ENCODE data around the gene PRDX5. TPM values are rescaled to one million over a fixed set of nuclear protein-coding genes. Genes with fewer than 3 reads are reported as not detected.

The PRDX5 gene
- total and polyA plus RNA-seq, 9 of the 15 experiments (the other 6 are each of a cell fraction or from before 2014, with no cell fraction given) = 40.8 to 327 (median 204) TPM

DNA sequence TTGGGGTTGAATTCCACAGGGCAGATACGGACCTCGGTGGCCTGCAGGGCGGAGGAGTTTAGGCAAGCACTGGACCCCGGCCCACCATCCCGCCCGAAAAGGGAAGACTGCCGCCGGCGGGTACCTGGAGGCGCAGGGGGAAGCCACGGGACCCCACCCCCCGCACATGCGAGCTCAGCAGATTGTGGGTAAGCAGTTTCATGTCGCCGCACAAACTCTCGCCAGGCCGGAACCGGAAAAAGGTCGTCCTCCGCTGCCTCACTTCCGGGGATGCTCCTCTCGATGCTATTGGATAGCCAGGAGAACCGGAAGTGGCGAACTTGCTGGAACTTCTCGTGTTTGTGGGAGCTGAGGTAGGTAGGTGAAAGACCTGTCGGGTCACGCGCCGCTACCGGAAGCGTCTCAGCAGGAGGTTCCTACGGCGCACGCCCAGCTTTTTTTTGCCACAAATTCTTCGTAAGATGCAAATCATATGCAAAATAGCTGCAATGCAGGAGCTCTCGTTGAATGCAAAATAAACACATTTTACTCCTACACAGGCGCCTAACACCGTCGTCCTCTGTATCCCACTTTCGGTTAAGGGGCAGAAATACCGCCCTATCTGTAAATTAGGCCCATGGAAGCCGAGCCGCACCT lies 478 bp upstream of the PRDX5 start, which contains the start of gene TRMT112 (continued):
- peak; percentile 90 for TF ChIP-seq BHLHE40 (IDR thresholded peaks at IDR 0.05; ENCODE audit: low read length)
- TF ChIP-seq NKRF (IDR thresholded peaks at IDR 0.05; ENCODE audit: borderline replicate concordance) = peak; percentile 89; the same call in 1 of the 2 replicates
- TF ChIP-seq USF2 (CRISPR knock-in tag; IDR thresholded peaks at IDR 0.05) = peak; percentile 81
- peak; percentile 70; the same call in 1 of the 2 replicates for TF ChIP-seq GTF2E2 (tag; IDR thresholded peaks at IDR 0.05)
- TF ChIP-seq CXXC5 (CRISPR knock-in tag; IDR thresholded peaks at IDR 0.05) = peak; percentile 60
- TF ChIP-seq, protein P1, sequence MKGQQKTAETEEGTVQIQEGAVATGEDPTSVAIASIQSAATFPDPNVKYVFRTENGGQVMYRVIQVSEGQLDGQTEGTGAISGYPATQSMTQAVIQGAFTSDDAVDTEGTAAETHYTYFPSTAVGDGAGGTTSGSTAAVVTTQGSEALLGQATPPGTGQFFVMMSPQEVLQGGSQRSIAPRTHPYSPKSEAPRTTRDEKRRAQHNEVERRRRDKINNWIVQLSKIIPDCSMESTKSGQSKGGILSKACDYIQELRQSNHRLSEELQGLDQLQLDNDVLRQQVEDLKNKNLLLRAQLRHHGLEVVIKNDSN (CRISPR knock-in tag; IDR thresholded peaks at IDR 0.05) = peak; percentile 91
- no peak for TF ChIP-seq KDM1A (IDR thresholded peaks at IDR 0.05)
- TF ChIP-seq TSC22D4 (tag; IDR thresholded peaks at IDR 0.05) = no peak
- no peak for TF ChIP-seq IFI16 (CRISPR knock-in tag; IDR thresholded peaks at IDR 0.05)
